ENCODE results near the gene OR10AD1. TPM values are rescaled to one million over a fixed set of nuclear protein-coding genes. Genes with fewer than 3 reads are reported as not detected.

Gene OR10AD1
- total RNA-seq, 4 donors from 2014 or later = not detected

DNA sequence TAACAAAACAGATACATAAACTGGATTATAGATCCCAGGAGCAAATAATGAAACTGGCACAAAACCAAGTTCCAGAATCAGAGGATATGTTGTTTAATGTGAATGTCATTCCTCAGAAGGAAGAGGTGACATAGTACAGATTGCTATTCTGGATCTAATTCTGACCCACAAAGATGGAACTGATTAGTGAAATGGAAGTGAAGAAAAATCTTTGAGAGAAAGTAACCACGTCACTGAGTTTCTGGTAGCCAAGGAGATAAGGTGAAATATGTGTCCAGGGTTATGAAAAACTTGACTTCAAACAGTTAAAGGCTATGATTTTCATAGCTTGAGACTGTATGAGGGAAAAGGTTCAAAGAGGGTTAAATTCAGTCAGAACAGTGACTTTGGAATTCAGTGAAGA lies 8.3 kb downstream of the OR10AD1 start:
- no peaks in the 10 kb centered on the region for H3K36me3 ChIP-seq
- ATAC-seq (no peak), DNase-seq (no peak)
- in situ Hi-C loops (cut with MboI; ENCODE audit: low sequenced_read_pairs in 4 of 4) (loop anchor here in 3 of 4 donors (25.0 kb wide), 1 partner anchor 232 kb away; the partner anchor contains the start of gene TMEM106C (in 3 of the 3)), intact Hi-C loops (cut with DNase I; ENCODE audit: low total_unique reads) (loop anchor here (5.0 to 10.0 kb wide), 4 partner anchors 232 to 620 kb away; partner anchors contain the start of genes CACNB3, TMEM106C and VDR)
- H3K9me3 ChIP-seq = no peaks in the 10 kb centered on the region
- no peak overlapping the region for H3K27ac ChIP-seq
- H3K4me1 ChIP-seq = peaks cover 16 to 20% of the 10 kb centered on the region in 2 donors
- no peak overlapping the region for H3K4me3 ChIP-seq
- no peaks in the 10 kb centered on the region for H3K27me3 ChIP-seq
- no peak for TF ChIP-seq POLR2A (IDR thresholded peaks at IDR 0.05)
- TF ChIP-seq, protein P1, sequence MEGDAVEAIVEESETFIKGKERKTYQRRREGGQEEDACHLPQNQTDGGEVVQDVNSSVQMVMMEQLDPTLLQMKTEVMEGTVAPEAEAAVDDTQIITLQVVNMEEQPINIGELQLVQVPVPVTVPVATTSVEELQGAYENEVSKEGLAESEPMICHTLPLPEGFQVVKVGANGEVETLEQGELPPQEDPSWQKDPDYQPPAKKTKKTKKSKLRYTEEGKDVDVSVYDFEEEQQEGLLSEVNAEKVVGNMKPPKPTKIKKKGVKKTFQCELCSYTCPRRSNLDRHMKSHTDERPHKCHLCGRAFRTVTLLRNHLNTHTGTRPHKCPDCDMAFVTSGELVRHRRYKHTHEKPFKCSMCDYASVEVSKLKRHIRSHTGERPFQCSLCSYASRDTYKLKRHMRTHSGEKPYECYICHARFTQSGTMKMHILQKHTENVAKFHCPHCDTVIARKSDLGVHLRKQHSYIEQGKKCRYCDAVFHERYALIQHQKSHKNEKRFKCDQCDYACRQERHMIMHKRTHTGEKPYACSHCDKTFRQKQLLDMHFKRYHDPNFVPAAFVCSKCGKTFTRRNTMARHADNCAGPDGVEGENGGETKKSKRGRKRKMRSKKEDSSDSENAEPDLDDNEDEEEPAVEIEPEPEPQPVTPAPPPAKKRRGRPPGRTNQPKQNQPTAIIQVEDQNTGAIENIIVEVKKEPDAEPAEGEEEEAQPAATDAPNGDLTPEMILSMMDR (IDR thresholded peaks at IDR 0.05 in 4 of 5, conservative IDR thresholded peaks at IDR 0.05 in 1 of 5) = no peak

DNA sequence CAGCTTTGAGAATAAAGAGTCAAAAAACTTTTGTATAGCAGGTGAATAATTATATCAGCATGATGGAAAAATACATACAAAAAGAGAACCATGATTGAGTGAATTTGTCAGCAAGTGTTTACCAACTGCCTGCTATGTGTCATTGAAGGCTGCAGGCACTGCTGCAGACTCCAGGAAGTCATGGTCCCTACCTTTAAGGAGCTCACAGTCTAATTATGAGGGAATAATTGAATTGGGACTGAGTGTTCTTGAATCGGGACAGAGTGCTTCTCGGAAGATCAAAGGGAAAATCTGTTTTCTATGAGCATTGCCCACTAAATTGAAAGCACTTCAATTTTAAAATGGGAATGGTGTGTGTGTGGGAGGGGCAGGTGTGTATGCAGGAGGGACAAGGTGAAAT lies 9.5 kb downstream of the OR10AD1 start:
- Histone ChIP-seq H3K4me3 (no peak overlapping the region), H3K36me3 (no peaks in the 10 kb centered on the region), H3K9me3 (no peaks in the 10 kb centered on the region), H3K27me3 (no peaks in the 10 kb centered on the region), H3K4me1 (peaks cover 7 to 8% of the 10 kb centered on the region in 2 donors), H3K27ac (no peak overlapping the region)
- in situ Hi-C loops (cut with MboI; ENCODE audit: low sequenced_read_pairs in 4 of 4) = loop anchor here in 3 of 4 donors (25.0 kb wide), 1 partner anchor 231 kb away; the partner anchor contains the start of gene TMEM106C (in 3 of the 3)
- DNase-seq = no peak
- no peak for ATAC-seq
- no peak for TF ChIP-seq POLR2A (IDR thresholded peaks at IDR 0.05)
- TF ChIP-seq, protein P1 (IDR thresholded peaks at IDR 0.05 in 4 of 5, conservative IDR thresholded peaks at IDR 0.05 in 1 of 5) = no peak
- intact Hi-C loops (cut with DNase I; ENCODE audit: low total_unique reads) = loop anchor here (10.0 kb wide), 3 partner anchors 289 to 621 kb away; partner anchors contain the start of genes CACNB3 and VDR

DNA sequence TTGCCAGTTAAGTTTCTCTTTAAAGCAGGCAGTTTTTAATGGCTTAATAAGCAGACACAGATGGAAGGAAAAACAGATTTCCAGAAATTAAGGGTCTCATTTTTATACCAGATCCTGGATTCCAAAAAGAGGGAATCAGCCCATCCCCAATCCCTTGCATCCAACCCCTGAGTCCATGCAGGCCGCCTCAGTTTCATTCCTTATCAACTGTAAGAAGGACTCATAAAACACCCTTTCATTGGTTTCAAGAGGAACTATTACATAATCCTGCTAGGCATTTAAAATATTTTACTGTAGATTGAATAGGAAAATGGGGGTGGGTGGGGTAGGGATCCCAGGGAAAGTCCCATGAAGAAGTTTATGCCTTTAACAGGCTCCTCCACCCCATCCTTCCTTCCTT lies 10.2 kb downstream of the OR10AD1 start:
- intact Hi-C loops (cut with DNase I; ENCODE audit: low total_unique reads) = loop anchor here (10.0 kb wide), 3 partner anchors 288 to 622 kb away; partner anchors contain the start of genes CACNB3 and VDR
- TF ChIP-seq, protein P1 (IDR thresholded peaks at IDR 0.05 in 4 of 5, conservative IDR thresholded peaks at IDR 0.05 in 1 of 5) = no peak
- TF ChIP-seq POLR2A (IDR thresholded peaks at IDR 0.05) = no peak
- Histone ChIP-seq H3K9me3 (no peaks in the 10 kb centered on the region), H3K27me3 (no peaks in the 10 kb centered on the region), H3K4me3 (no peak overlapping the region), H3K27ac (no peak overlapping the region), H3K36me3 (no peaks in the 10 kb centered on the region), H3K4me1 (peaks cover 7 to 8% of the 10 kb centered on the region in 2 donors)
- no peak for DNase-seq
- in situ Hi-C loops (cut with MboI; ENCODE audit: low sequenced_read_pairs in 4 of 4) = loop anchor here in 3 of 4 donors (25.0 kb wide), 1 partner anchor 231 kb away; the partner anchor contains the start of gene TMEM106C (in 3 of the 3)
- ATAC-seq = no peak

DNA sequence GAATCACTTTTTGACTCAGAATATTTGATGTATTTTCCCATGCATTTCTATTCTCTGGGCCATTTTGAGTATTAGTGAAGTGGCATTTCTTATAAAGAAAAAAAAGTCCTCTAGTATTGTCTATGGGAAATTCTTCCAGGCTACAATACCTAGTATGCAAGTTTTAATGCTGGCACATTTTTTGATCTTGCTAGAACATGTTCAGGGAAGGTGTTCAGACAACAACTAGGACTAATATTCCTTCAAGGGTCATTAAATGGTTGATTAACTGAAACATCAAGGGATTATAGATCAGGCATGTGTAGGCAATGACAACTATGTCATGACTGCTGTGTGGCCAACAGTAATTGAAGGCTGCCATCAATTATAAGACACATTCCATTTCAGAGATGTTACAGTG lies 12.0 kb downstream of the OR10AD1 start:
- no peak for DNase-seq
- H3K27ac ChIP-seq = no peak overlapping the region

More for the DNA sequence above, 12.0 kb downstream of the OR10AD1 start:
- TF ChIP-seq POLR2A (IDR thresholded peaks at IDR 0.05) = no peak
- TF ChIP-seq, protein P1 (IDR thresholded peaks at IDR 0.05 in 4 of 5, conservative IDR thresholded peaks at IDR 0.05 in 1 of 5) = no peak
- Histone ChIP-seq H3K4me3 (no peak overlapping the region), H3K4me1 (no peaks in the 10 kb centered on the region), H3K36me3 (no peaks in the 10 kb centered on the region), H3K9me3 (no peaks in the 10 kb centered on the region), H3K27me3 (no peaks in the 10 kb centered on the region)
- intact Hi-C loops (cut with DNase I; ENCODE audit: low total_unique reads) (loop anchor here (10.0 kb wide), 3 partner anchors 286 to 624 kb away; partner anchors contain the start of genes CACNB3 and VDR), in situ Hi-C loops (cut with MboI; ENCODE audit: low sequenced_read_pairs in 4 of 4) (loop anchor here in 3 of 4 donors (25.0 kb wide), 1 partner anchor 229 kb away; the partner anchor contains the start of gene TMEM106C (in 3 of the 3))
- no peak for ATAC-seq
